ENCODE data around the gene PIEZO2.
"Not testable (repeated sequence)": the region's sequence is repeated elsewhere in the genome, so short reads cannot be mapped to it uniquely, and the experiment has no call there.

The PIEZO2 gene

GRCh38 chr18:10923551-10924070 is 225.8 kb downstream of the PIEZO2 start:
- DNase-seq, result peak; percentile 41

DNA sequence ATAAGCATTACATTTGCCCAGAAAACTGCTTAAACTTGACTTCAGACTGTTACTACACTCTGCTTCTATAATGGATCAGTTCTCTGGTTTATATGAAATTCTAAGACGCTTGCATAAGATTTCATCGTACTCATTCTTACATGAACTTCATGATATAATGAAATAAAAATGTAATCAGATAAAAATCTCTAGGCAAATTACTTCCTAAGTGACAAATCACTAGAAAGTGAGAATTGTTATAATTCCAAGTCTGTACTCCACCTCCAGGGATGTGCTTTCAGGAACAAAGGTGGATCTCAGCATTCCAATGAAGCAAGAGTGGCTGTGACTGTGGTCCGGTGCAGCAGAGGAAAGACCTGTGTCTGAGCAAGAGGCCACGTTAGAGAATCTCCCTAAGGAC is 226.2 kb downstream of the PIEZO2 start:
- peak; percentile 68 for DNase-seq

GRCh38 chr18:10922712-10923111 is 226.7 kb downstream of the PIEZO2 start:
- DNase-seq, result not testable (repeated sequence)

- not testable (repeated sequence) for DNase-seq
Observed at GRCh38 chr18:10920309-10920708, 229.1 kb downstream of the PIEZO2 start.

DNA sequence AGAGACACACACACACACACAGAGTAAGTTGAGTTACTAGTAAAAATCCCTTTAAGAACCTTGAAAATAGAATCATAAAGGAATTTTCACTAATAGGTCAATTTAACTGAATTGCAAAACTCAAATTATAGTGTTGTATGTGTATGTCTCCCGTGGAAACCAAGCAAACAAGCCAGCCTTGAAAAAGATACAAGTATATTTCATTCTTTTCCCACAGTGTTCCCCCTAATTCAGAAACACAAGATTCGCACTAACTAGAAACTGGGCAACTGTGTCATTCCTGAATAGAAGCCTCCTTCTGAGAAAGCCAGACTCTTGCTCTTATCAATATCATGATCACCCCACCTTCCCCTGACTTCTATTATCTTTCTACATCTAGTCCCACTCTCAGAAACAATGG is 229.5 kb downstream of the PIEZO2 start:
- no peak for DNase-seq

GRCh38 chr18:10916865-10917264 is 232.5 kb downstream of the PIEZO2 start:
- no peak for DNase-seq

DNA sequence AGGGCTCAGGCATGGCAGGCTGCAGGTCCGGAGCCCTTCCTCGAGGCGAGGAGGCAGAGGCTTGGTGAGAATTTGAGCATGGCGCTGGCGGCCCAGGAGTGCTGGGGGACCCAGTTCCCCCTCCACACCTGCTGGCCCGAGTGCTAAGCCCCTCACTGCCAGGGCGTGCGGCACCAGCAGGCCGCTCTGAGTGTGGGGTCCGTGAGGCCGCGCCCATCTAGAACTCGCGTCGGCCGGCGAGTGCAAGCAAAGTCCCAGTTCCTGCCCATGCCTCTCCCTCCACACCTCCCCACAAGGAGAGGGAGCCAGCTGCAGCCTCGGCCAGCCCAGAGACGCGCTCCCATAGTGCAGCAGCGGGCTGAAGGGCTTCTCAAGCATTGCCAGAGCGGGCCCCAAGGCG is 233.0 kb downstream of the PIEZO2 start:
- no peak for DNase-seq

GRCh38 chr18:10915748-10916147 is 233.6 kb downstream of the PIEZO2 start:
- not testable (repeated sequence) for DNase-seq

DNA sequence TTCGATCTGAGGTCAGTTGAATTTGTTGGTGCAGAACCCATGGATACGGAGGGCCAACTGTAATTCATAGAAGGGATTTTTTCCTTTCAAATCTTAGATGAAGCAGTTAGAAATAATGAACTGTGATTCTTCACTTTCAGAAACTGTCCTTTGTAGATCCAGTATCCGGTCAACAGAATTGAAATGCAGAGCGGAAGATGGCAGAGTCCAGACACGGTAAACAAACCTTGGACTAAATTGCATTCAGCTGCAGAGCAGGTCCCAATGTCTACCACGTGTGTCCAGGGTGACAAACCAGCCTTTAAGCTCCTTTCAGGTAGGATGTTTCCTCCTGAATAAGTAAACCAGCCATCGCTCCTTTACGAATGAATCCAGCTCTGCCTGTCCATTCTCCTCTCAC is 234.8 kb downstream of the PIEZO2 start:
- not testable (repeated sequence) for DNase-seq

DNA sequence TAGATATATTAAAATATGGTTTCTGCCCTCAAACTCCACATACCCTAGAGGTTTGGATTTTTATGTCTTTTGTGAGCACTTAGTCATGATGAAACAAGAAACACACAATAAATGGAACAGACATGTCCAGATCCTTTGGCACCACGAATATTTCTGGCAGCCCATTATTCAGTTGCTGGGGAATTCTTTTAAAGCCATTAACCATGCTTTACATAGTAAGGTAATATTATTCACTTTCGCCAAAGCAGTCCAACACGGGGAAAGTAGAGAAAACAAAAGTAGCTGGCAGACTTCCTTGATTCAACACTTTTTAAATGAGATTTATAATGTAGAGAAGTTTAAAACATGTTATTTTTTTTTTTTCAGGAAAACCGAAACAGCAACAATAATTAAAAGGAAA is 235.4 kb downstream of the PIEZO2 start:
- peak; percentile 62 for DNase-seq

DNA sequence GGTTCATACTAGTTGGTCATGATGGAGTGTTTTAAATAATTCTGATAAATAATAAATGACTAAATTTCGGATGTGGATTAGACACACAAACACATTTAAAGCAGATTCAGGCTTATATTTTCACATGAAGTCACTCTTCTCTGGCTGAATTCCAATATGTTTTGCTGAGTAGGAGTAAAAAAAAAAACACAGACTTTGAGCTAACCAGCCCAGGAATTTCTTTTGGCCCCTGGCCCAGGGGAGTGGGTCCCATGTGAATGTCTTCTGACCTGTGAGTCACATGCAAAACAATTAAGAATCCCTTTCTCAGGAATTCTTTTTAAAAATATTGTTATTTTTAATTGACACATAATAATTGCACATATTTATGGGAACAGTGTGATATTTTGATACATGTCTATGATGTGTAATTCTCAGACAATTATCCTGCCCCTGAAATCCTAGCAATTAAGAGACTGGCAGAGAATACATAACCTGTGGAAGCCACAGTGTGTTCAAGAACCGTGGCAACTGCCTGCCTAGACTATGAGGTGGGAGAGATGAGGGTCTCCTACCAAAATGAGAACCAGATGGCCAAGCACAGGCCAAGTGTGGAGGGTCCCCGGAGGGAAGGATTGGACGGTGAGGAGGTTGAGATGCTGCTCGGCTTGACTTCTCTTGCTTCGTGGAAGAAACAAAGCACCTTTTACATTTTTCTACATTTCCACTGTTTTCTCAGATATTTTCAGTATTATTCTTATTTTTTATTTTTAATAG is 236.4 kb downstream of the PIEZO2 start:
- peak; percentile 96 for DNase-seq

GRCh38 chr18:10909724-10910123 is 239.6 kb downstream of the PIEZO2 start:
- no peak for DNase-seq

- DNase-seq, result no peak
Observed at GRCh38 chr18:10908760-10909159, 240.6 kb downstream of the PIEZO2 start.

GRCh38 chr18:10907749-10908148 is 241.6 kb downstream of the PIEZO2 start:
- no peak for DNase-seq

DNA sequence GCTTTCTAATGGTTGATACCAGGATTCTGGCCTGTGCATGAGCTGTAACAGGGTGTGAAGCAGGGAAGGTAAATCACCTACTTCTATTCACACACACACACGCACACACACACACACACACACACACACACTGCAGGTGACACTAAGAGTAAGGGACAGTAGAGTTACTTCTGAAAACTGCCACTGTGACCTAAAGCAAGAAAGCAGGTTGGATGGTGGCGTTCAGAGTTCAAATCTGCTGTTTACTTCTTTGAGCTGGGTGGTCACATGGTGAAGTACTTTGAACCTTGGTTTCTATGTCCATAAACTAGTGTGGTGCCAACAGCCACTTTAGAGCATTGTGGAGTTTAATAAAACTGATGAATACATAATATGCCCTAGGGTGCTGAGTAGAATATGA is 248.0 kb downstream of the PIEZO2 start:
- DNase-seq, result no peak

DNA sequence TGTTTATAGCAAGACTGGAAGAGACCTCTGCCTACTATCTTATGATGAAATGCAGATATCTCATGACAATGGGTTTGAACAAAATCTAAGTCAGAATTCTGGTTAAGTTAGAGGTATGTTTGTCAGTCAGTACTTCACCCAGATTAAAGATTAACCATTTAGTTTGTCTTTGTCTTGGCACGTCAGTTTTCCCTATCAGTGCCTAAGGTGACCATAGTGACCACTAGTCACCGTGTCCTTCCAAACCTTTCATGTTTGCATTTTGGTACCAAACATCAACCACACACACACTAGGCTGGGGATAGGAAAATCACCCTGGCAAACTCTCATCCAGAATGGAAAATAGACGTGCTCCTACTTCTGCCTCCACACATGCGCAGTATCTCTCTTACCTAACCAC is 248.9 kb downstream of the PIEZO2 start:
- DNase-seq, result no peak

GRCh38 chr18:10899481-10899880 is 249.9 kb downstream of the PIEZO2 start:
- peak; percentile 33 for DNase-seq

DNA sequence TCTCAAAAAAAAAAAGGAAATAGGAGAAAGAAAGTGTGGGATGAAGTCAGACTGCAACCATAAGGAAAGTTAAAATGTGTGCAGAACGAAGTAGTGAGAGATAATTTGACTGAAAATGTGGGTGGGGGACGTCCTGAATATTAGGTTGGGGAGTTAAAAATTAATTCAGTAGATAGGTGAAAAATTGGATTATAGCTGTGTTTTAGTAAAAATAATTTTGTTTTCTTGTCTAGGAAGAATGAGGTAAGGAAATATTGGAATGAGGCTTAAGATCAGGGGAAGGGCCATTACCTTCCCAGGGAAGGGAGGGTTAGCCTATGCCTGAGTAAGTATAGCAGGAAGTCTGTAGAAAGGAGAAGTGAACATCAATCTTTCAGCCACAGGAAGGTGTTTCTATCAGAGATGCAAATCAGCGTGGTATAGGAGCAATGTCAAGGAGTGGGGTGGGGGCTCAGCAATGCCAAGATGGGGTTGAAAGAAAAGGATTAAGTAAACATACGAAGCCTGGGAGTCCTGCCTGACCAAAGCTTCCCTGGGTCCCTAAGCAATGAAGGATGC is 250.9 kb downstream of the PIEZO2 start:
- DNase-seq, result no peak

- DNase-seq, result peak; percentile 29
Observed at GRCh38 chr18:10896851-10897250, 252.5 kb downstream of the PIEZO2 start.

DNA sequence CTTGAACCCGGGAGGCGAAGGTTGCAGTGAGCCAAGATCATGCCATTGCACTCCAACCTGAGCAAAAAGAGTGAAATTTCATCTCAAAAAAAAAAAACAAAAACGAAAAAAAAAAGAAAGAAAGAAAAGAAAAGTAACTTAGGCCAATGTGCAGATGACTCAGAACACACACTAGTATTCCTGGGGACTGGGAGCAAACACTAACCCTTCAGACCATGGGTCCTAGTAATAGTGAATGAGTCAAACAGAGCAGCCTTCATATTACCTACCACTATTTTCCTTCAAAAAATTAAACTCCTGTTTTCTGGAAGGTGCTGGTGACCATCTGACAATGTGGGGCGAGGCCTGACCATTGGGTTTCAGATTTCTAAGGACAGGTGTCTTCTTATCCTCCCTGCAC is 253.4 kb downstream of the PIEZO2 start:
- no peak for DNase-seq

DNA sequence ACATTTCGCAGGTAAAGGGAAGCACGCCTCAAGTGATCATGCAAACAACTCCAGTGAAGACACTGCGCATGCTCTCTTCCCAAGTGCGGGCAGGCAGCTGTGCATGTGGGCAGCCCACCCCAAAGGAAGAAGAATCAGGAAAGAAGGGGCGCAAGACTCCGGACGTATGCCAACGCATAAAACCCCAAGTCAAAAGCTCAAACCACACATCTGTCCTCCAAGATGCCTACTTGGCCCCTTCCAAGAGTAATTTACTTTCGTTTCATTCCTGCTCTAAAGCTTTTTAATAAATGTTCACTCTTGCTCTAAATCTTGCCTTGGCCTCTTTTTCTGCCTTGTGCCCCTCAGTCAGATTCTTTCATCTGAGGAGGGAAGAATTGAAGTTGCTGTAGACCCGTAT is 254.9 kb downstream of the PIEZO2 start:
- DNase-seq, result no peak

- DNase-seq, result no peak
Observed at GRCh38 chr18:10893761-10894160, 255.6 kb downstream of the PIEZO2 start.

GRCh38 chr18:10893196-10893595 is 256.2 kb downstream of the PIEZO2 start:
- no peak for DNase-seq

DNA sequence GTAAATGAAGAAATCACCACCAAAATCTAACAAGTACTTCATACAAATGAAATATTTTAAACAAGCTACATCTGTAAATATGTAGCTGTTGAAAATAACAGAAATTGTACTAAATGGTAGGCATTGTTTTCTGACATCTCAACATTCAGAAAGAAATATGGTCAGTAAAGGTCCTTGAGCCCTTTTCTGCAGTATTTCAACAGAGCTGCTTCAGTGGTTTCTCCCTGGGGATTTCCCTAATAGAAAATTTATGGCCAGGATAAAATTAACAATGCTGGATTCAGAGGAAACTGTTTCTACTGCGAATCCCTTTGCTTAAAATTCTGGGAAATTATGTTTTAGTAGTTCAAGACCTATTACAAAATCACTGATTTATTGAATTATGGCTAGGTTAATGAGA is 256.6 kb downstream of the PIEZO2 start:
- DNase-seq, result peak; percentile 23
